Prostate gland (tissue), 2 donors: ENCODE measurements around the gene ALG11.

Experiments used
- POLR2A ChIP-seq: fragments of 450-650 bp; IDR thresholded peaks from one replicate; pipeline ENCODE4 v1.6.1; 2016; ENCODE audit warnings: antibody characterized with exemption, mild to moderate bottlenecking
- POLR2AphosphoS5 ChIP-seq: sonication (generic); formaldehyde crosslinking; IDR thresholded peaks from one replicate; pipeline ENCODE4 v1.6.1; 2017; ENCODE audit warnings: antibody characterized with exemption
- TF ChIP-seq, protein P1 (sequence below), 4 experiments: fragments of 200-600 bp in 2 of 4; fragments of 450-650 bp in 2 of 4; sonication (generic) in 2 of 4; IDR thresholded peaks; 1 replicate in 3 of 4; 2 replicates in 1 of 4; pipeline ENCODE4 v1.5.1; 2016 to 2019; ENCODE audit warnings: antibody characterized with exemption in 4 of 4, mild to moderate bottlenecking in 2 of 4, moderate library complexity in 2 of 4

DNA sequence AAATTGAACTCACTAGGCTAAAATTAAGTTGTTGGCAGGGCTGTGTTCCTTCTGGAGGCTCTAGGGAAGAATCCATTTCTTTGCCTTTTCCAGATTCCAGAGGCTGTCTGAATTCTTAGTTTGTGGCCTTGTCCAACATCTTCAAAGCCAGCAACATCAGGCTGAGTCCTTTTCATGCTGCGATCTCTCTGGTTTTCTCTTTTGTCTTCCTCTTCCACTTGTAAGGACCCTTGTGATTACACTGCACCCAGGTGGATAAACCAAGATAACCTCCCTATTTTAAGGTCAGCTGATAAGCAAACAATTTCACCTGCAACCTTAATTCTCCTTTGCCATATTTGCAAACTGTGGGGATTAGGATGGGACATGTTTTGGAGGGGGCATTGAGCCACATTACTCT is 23.8 kb downstream of the ALG11 start:
- TF ChIP-seq, protein P1, sequence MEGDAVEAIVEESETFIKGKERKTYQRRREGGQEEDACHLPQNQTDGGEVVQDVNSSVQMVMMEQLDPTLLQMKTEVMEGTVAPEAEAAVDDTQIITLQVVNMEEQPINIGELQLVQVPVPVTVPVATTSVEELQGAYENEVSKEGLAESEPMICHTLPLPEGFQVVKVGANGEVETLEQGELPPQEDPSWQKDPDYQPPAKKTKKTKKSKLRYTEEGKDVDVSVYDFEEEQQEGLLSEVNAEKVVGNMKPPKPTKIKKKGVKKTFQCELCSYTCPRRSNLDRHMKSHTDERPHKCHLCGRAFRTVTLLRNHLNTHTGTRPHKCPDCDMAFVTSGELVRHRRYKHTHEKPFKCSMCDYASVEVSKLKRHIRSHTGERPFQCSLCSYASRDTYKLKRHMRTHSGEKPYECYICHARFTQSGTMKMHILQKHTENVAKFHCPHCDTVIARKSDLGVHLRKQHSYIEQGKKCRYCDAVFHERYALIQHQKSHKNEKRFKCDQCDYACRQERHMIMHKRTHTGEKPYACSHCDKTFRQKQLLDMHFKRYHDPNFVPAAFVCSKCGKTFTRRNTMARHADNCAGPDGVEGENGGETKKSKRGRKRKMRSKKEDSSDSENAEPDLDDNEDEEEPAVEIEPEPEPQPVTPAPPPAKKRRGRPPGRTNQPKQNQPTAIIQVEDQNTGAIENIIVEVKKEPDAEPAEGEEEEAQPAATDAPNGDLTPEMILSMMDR (IDR thresholded peaks at IDR 0.05) = no peak
- TF ChIP-seq POLR2A (no peak), POLR2AphosphoS5 (no peak)
